H1 (cell line): Measurements from ENCODE around the gene TMEM147. TPM values are rescaled to one million over a fixed set of nuclear protein-coding genes. Genes with fewer than 3 reads are reported as not detected.

Source experiments
- CTCF ChIA-PET: fragments of 300-600 bp; sonication (Branson Sonifier 250); formaldehyde crosslinking; loops from one replicate; lab custom pipeline; 2021; ENCODE audit not compliant: partially characterized antibody; lab: Charles Lee
- POLR2A ChIA-PET: fragments of 300-600 bp; sonication (Branson Sonifier 250); formaldehyde crosslinking; loops from one replicate; lab custom pipeline; 2021; ENCODE audit warnings: inconsistent platforms; ENCODE audit not compliant: partially characterized antibody; lab: Charles Lee
- DNase-seq, 2 experiments: peaks; one replicate each; pipeline versions ENCODE4 v3.0.0 to v3.0.0-alpha.2; 2010 to 2022; ENCODE audit warnings: low spot score in 2 of 2, low read depth in 1 of 2, mixed read lengths in 1 of 2
- FAIRE-seq: peaks from 2 replicates; lab custom pipeline; 2011; peaks lifted over from hg19 to GRCh38; lab: Jason Lieb, UNC
- H2AFZ ChIP-seq: 2 replicates; pipeline ENCODE4 v1.8.1; 2012; ENCODE audit warnings: low read length, inconsistent platforms
- H2AK5ac ChIP-seq: 2 replicates; pipeline ENCODE4 v1.6.1; 2013; ENCODE audit warnings: low read depth, low read length
- H2BK120ac ChIP-seq: replicated peaks from 2 replicates; pipeline ENCODE3; 2013; ENCODE audit warnings: low read depth, low read length, inconsistent platforms
- H2BK12ac ChIP-seq: 2 replicates; pipeline ENCODE4 v1.6.1; 2013; ENCODE audit warnings: low read depth, low read length
- H2BK15ac ChIP-seq: 2 replicates; pipeline ENCODE4 v1.6.1; 2013; ENCODE audit warnings: low read length
- H2BK20ac ChIP-seq: 2 replicates; pipeline ENCODE4 v1.6.1; 2013; ENCODE audit warnings: low read length
- H2BK5ac ChIP-seq: 2 replicates; pipeline ENCODE4 v1.6.1; 2013; ENCODE audit warnings: low read depth, low read length
- H3K14ac ChIP-seq: 2 replicates; pipeline ENCODE4 v1.6.1; 2013; ENCODE audit warnings: inconsistent platforms; ENCODE audit not compliant: insufficient read length
- H3K18ac ChIP-seq: 2 replicates; pipeline ENCODE4 v1.6.1; 2013; ENCODE audit warnings: low read length; ENCODE audit errors: extremely low read depth
- H3K23ac ChIP-seq: 2 replicates; pipeline ENCODE4 v1.6.1; 2013; ENCODE audit warnings: inconsistent platforms; ENCODE audit not compliant: insufficient read length
- H3K23me2 ChIP-seq: 2 replicates; pipeline ENCODE4 v1.6.1; 2013; ENCODE audit warnings: low read depth, low read length
- H3K27ac ChIP-seq: 2 replicates; pipeline ENCODE4 v1.6.1; 2011; ENCODE audit warnings: low read depth, low read length, inconsistent platforms
- H3K27me3 ChIP-seq, 4 experiments: replicated peaks in 1 of 4; 1 replicate in 1 of 4; 2 replicates in 3 of 4; pipeline versions ENCODE4 v1.6.1 to v1.8.1; 2011 to 2013; ENCODE audit warnings: low read length in 3 of 4, mild to moderate bottlenecking in 3 of 4, inconsistent platforms in 2 of 4, mixed read lengths in 2 of 4, moderate library complexity in 1 of 4; ENCODE audit not compliant: control insufficient read depth in 3 of 4, insufficient read depth in 3 of 4; ENCODE audit errors: extremely low read depth in 1 of 4
- H3K36me3 ChIP-seq, 4 experiments: 2 replicates each; pipeline versions ENCODE4 v1.6.1 to v1.8.1; 2011 to 2013; ENCODE audit warnings: mild to moderate bottlenecking in 4 of 4, low read length in 3 of 4, moderate library complexity in 2 of 4, control low read depth in 1 of 4, inconsistent platforms in 1 of 4; ENCODE audit not compliant: insufficient read depth in 4 of 4, control insufficient read depth in 2 of 4
- H3K4ac ChIP-seq: replicated peaks from 2 replicates; pipeline ENCODE3; 2013; ENCODE audit warnings: low read length, low read depth, mixed read lengths, inconsistent platforms; ENCODE audit not compliant: insufficient read length
- H3K4me1 ChIP-seq, 4 experiments: replicated peaks in 1 of 4; 1 replicate in 1 of 4; 2 replicates in 3 of 4; pipeline versions ENCODE4 v1.6.1 to v1.8.1; 2011 to 2013; ENCODE audit warnings: low read length in 3 of 4, inconsistent platforms in 2 of 4, mixed read lengths in 1 of 4; ENCODE audit not compliant: insufficient read depth in 4 of 4, control insufficient read depth in 3 of 4
- H3K4me2 ChIP-seq, 2 experiments: 2 replicates each; pipeline versions ENCODE4 v1.6.1 to v1.8.1; 2011 to 2013; ENCODE audit warnings: low read depth in 2 of 2, low read length in 2 of 2, control low read depth in 1 of 2, inconsistent platforms in 1 of 2, mild to moderate bottlenecking in 1 of 2; ENCODE audit not compliant: insufficient read depth in 1 of 2
- H3K4me3 ChIP-seq, 4 experiments: fragments of 200-600, 300-600 bp in 1 of 4; sonication (generic), shearing (Covaris generic), sonication (Bioruptor Twin) in 1 of 4; 2 replicates each; pipeline versions ENCODE4 v1.5.1 to v1.8.1; 2011 to 2016; ENCODE audit warnings: low read length in 4 of 4, low read depth in 3 of 4, control low read depth in 2 of 4, inconsistent platforms in 2 of 4, mild to moderate bottlenecking in 2 of 4, mixed read lengths in 1 of 4, moderate library complexity in 1 of 4; ENCODE audit not compliant: insufficient read depth in 2 of 4; ENCODE audit errors: extremely low read depth in 1 of 4
- H3K56ac ChIP-seq: replicated peaks from 2 replicates; pipeline ENCODE3; 2013; ENCODE audit warnings: low read depth, mild to moderate bottlenecking, mixed read lengths, low read length, inconsistent platforms; ENCODE audit not compliant: insufficient read length
- H3K79me1 ChIP-seq: 2 replicates; pipeline ENCODE4 v1.6.1; 2013; ENCODE audit warnings: low read depth, low read length, control low read depth
- H3K79me2 ChIP-seq, 2 experiments: 2 replicates each; pipeline versions ENCODE4 v1.6.1 to v1.8.1; 2012 to 2013; ENCODE audit warnings: low read length in 2 of 2, mild to moderate bottlenecking in 2 of 2, inconsistent platforms in 1 of 2; ENCODE audit not compliant: insufficient read depth in 2 of 2, control insufficient read depth in 1 of 2
- H3K9ac ChIP-seq, 4 experiments: replicated peaks in 1 of 4; 1 replicate in 1 of 4; 2 replicates in 3 of 4; pipeline versions ENCODE4 v1.6.1 to v1.8.1; 2011 to 2013; ENCODE audit warnings: low read depth in 3 of 4, low read length in 3 of 4, control low read depth in 2 of 4, mild to moderate bottlenecking in 2 of 4, moderate library complexity in 2 of 4, inconsistent platforms in 1 of 4; ENCODE audit errors: extremely low read depth in 1 of 4
- H3K9me3 ChIP-seq, 2 experiments: 2 replicates each; pipeline versions ENCODE4 v1.6.1 to v1.8.1; 2012 to 2013; ENCODE audit warnings: mild to moderate bottlenecking in 2 of 2, moderate library complexity in 2 of 2, control low read depth in 1 of 2, inconsistent platforms in 1 of 2, low read depth in 1 of 2, low read length in 1 of 2, mixed read lengths in 1 of 2; ENCODE audit not compliant: insufficient read depth in 2 of 2
- H4K20me1 ChIP-seq, 2 experiments: replicated peaks in 1 of 2; 2 replicates each; pipeline versions ENCODE3 to v1.8.1; 2011 to 2013; ENCODE audit warnings: inconsistent platforms in 2 of 2, low read length in 2 of 2, mild to moderate bottlenecking in 1 of 2; ENCODE audit not compliant: insufficient read depth in 2 of 2, control insufficient read depth in 1 of 2
- H4K5ac ChIP-seq: 2 replicates; pipeline ENCODE4 v1.6.1; 2013; ENCODE audit warnings: low read length, low read depth, mixed read lengths, inconsistent platforms; ENCODE audit not compliant: insufficient read length
- H4K8ac ChIP-seq: 2 replicates; pipeline ENCODE4 v1.8.0; 2013; ENCODE audit warnings: mild to moderate bottlenecking, moderate library complexity, low read length, inconsistent platforms; ENCODE audit not compliant: insufficient read depth; ENCODE audit errors: extremely low read depth
- H4K91ac ChIP-seq: replicated peaks from 2 replicates; pipeline ENCODE3; 2013; ENCODE audit warnings: low read length, mixed read lengths, inconsistent platforms; ENCODE audit not compliant: insufficient read length
- BRCA1 ChIP-seq: IDR thresholded peaks from 2 replicates; pipeline ENCODE4 v1.6.1; 2012; ENCODE audit warnings: low read depth, low read length, improper control_type of control experiment
- CEBPB ChIP-seq: IDR thresholded peaks from 2 replicates; pipeline ENCODE4 v1.6.1; 2012; ENCODE audit warnings: low read depth, low read length
- MAFK ChIP-seq: IDR thresholded peaks from 2 replicates; pipeline ENCODE4 v1.6.1; 2012; ENCODE audit warnings: low read depth, mild to moderate bottlenecking, improper control_type of control experiment, low read length
- NRF1 ChIP-seq: IDR thresholded peaks from 2 replicates; pipeline ENCODE4 v1.6.1; 2011; ENCODE audit warnings: mild to moderate bottlenecking, low read depth, low read length, improper control_type of control experiment
- POLR2A ChIP-seq, 2 experiments: IDR thresholded peaks; 1 replicate in 1 of 2; 2 replicates in 1 of 2; pipeline ENCODE4 v1.6.1; 2011; ENCODE audit warnings: low read depth in 2 of 2, low read length in 2 of 2, mild to moderate bottlenecking in 2 of 2; ENCODE audit errors: control extremely low read depth in 1 of 2
- RBBP5 ChIP-seq: IDR thresholded peaks from 2 replicates; pipeline ENCODE4 v1.7.1; 2012; ENCODE audit warnings: low read depth, mild to moderate bottlenecking, inconsistent platforms, low read length, moderate library complexity, borderline replicate concordance
- RNF2 ChIP-seq: fragments of 200-900, 300-1000 bp; sonication (generic); IDR thresholded peaks from 2 replicates; pipeline ENCODE4 v1.7.1; 2016; ENCODE audit warnings: borderline replicate concordance, low read depth, mild to moderate bottlenecking, antibody characterized with exemption, low read length; ENCODE audit not compliant: poor library complexity, severe bottlenecking; ENCODE audit errors: missing control alignments
- RXRA ChIP-seq: IDR thresholded peaks from 2 replicates; pipeline ENCODE4 v1.6.1; 2011; ENCODE audit warnings: low read depth, mild to moderate bottlenecking, low read length, moderate library complexity; ENCODE audit not compliant: insufficient read depth
- SIN3A ChIP-seq, 2 experiments: IDR thresholded peaks in 1 of 2; conservative IDR thresholded peaks in 1 of 2; 2 replicates each; pipeline ENCODE4 v1.6.1; 2011 to 2012; ENCODE audit warnings: low read length in 2 of 2, improper control_type of control experiment in 1 of 2, low read depth in 1 of 2, mild to moderate bottlenecking in 1 of 2
- TAF1 ChIP-seq: IDR thresholded peaks from 2 replicates; pipeline ENCODE4 v1.6.1; 2011; ENCODE audit warnings: mild to moderate bottlenecking, low read depth, low read length
- YY1 ChIP-seq: IDR thresholded peaks from 2 replicates; pipeline ENCODE4 v1.6.1; 2011; ENCODE audit warnings: low read depth, mild to moderate bottlenecking, low read length
- WGBS, 2 experiments: shearing (Covaris generic) in 1 of 2; methylation state at CpG; one replicate each; pipeline versions ENCODE4 v1.1.6 to v1.1.7; 2013 to 2015; ENCODE audit warnings: low lambda C conversion rate in 2 of 2, mixed read lengths in 2 of 2, inconsistent platforms in 1 of 2, low coverage in 1 of 2, missing lambda C conversion rate in 1 of 2; ENCODE audit not compliant: insufficient replicate concordance in 2 of 2, insufficient coverage in 1 of 2, insufficient read length in 1 of 2; ENCODE audit errors: extremely low coverage in 1 of 2, missing lambda C conversion rate in 1 of 2; 5-methylcytosine and 5-hydroxymethylcytosine counted together
- polyA plus RNA-seq, 7 experiments: library from polyadenylated mRNA; depleted of rRNA in 3 of 7; stranded (reverse) in 5 of 7; unstranded in 2 of 7; fragments of >200 nt in 5 of 7; fragments of 200-250 nt in 2 of 7; gene quantifications; 1 replicate in 5 of 7; 2 replicates in 1 of 7; 4 replicates in 1 of 7; pipeline versions ENCODE4 v1.2.1 to v1.2.3, GENCODE V29; 2011 to 2013; ENCODE audit warnings: missing spikeins in 2 of 7, mixed read lengths in 2 of 7
- total RNA-seq: library from RNA; stranded (reverse); fragmentation: NEBNext Ultra II Directional; extraction: Animal tissue kit (Norgen Biotek cat#: 25700); gene quantifications from 2 replicates; pipeline ENCODE4 v1.2.1, GENCODE V29; 2021

Gene TMEM147
- total and polyA plus RNA-seq, 2 of the 8 experiments (the other 6 are each of a cell fraction or from before 2014, with no cell fraction given): 159 to 418 TPM

GRCh38 chr19:35553385-35554000, 8.1 kb downstream of the TMEM147 start:
- H3K27me3 ChIP-seq: peaks cover 0 to 6% (median 0%) of the 10 kb centered on the region in 4 experiments; a peak in 2 of 7 replicates
- H2AK5ac ChIP-seq: no peak overlapping the region; the same call in 1 of the 2 replicates
- peaks cover 0 to 2% (median under 1%) of the 10 kb centered on the region in 4 experiments; a peak in 2 of 7 replicates for H3K4me1 ChIP-seq
- H3K4ac ChIP-seq: no peak overlapping the region
- FAIRE-seq: no peak
- no peak overlapping the region for H3K56ac ChIP-seq
- H4K91ac ChIP-seq: no peak overlapping the region
- H3K27ac ChIP-seq: no peak overlapping the region
- H3K23me2 ChIP-seq: peaks cover 4% of the 10 kb centered on the region; the same call in 1 of the 2 replicates
- peak overlapping the region; percentile 44; the same call in 1 of the 2 replicates for H2BK5ac ChIP-seq
- no peaks in the 10 kb centered on the region for H3K9me3 ChIP-seq
- H3K9ac ChIP-seq: no peak overlapping the region
- no peak overlapping the region for H3K18ac ChIP-seq
- peak overlapping the region; percentile 90; the same call in 1 of the 2 replicates for H2BK12ac ChIP-seq
- peaks cover 0 to 3% (median 0%) of the 10 kb centered on the region in 4 experiments; a peak in 2 of 8 replicates for H3K36me3 ChIP-seq
- no peak overlapping the region for H2AFZ ChIP-seq
- ChIA-PET CTCF (interaction anchor here (0.6 to 7.7 kb wide), 2 partner anchors 37 to 141 kb away, joined by 3 to 90 read pairs; partner anchors contain the start of gene PMIS2), POLR2A (no interaction called here)
- 71% methylated on average over 14 of the region's 14 CpGs; no CpG with 5 or more reads in 1 of the 2 experiments for WGBS, 2 experiments
- no peaks in the 10 kb centered on the region for H3K79me2 ChIP-seq
- peaks cover 3 to 8% of the 10 kb centered on the region in 2 experiments for H4K20me1 ChIP-seq
- no peak overlapping the region for H3K14ac ChIP-seq
- H3K79me1 ChIP-seq: no peaks in the 10 kb centered on the region
- no peak overlapping the region for H2BK120ac ChIP-seq
- H3K4me2 ChIP-seq: no peak overlapping the region
- H2BK15ac ChIP-seq: 0 out of 2 replicates have a peak overlapping the region, but pooled peaks have one; percentile 72
- no peak overlapping the region for H4K5ac ChIP-seq
- H4K8ac ChIP-seq: no peak overlapping the region
- no peak overlapping the region for H2BK20ac ChIP-seq
- no peak overlapping the region for H3K4me3 ChIP-seq
- DNase-seq: no peak
- H3K23ac ChIP-seq: no peak overlapping the region
- TF ChIP-seq RBBP5 (no peak), RNF2 (no peak), MAFK (no peak), NRF1 (no peak), SIN3A (conservative IDR thresholded peaks at IDR 0.05 in 1 of 2, IDR thresholded peaks at IDR 0.05 in 1 of 2; ENCODE audit: low read depth in 1 of 2, low read length in 2 of 2) (no peak), TAF1 (no peak), RXRA (no peak), CEBPB (no peak), BRCA1 (no peak), POLR2A (IDR thresholded peaks at IDR 0.05; ENCODE audit: control extremely low read depth in 1 of 2, low read depth in 2 of 2, low read length in 2 of 2) (no peak), YY1 (no peak)
